Measurements from ENCODE around the gene SRSF11.

GRCh38 chr1:70195342-70195741 lies 25.8 kb upstream of the SRSF11 start:
- TF ChIP-seq CTCF (IDR thresholded peaks at IDR 0.05; ENCODE audit: low read depth, low read length, poor library complexity, severe bottlenecking) (no peak), EZH2phosphoT487 (IDR thresholded peaks at IDR 0.05; ENCODE audit: borderline replicate concordance, low read length) (no peak)

Measured in DOHH2 (cell line).